HTR-8/SVneo (cell line): ENCODE measurements around the gene COL23A1.
"Not testable (repeated sequence)": the region's sequence is repeated elsewhere in the genome, so short reads cannot be mapped to it uniquely, and the experiment has no call there.

Source experiments
- DNase-seq: peaks from one replicate; pipeline ENCODE4 v3.0.0; 2011; ENCODE audit warnings: low spot score, mixed read lengths; ENCODE audit not compliant: insufficient read length
- FAIRE-seq: peaks from 2 replicates; lab custom pipeline; 2011; peaks lifted over from hg19 to GRCh38; lab: Jason Lieb, UNC

COL23A1 gene

DNA sequence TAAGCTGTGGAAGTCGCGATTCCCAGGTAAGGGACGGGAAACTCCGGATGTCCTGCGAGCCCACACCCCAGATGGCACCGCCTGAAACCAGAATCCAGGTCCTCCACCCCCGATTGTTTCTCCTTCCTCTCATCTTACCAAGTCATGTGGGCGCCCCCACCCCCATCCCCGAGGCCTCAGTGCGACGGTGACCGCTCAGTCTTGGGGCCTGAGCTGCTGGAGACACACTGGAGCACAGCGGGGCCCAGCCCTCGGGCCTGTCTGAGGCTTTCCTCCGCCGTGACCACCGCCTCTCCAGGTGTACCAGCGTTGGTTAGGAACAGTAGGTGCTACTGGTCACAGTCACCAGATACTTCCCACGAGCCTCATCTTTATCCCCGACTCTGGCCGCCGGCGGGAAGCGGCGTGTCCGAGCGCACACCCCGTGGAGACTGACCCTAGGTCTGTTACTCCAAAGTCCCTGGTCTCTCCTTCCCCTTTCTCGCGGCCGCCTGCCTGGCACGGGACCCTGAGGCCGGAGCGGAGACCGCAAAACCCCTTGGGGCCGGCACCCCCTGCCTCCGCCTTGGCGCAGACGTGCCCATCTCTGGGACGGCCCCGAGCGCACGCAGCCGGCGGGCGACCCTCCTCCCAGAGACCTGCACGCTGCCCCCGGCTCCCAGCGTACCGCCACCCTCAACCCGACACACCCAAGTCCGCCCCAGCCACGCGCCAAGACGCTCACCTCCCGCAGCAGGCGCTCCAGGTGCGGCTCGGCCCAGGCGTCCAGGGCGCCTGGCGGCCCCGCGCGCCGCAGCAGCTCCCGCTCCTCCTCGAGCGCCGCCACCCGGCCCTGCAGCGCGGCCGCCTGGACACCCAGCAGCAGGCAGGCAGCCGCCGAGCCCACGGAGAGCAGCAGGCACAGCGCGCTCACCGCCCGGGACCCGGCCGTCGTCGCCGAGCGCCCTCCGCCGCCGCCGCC lies 733 bp downstream of the COL23A1 start:
- FAIRE-seq (no peak), DNase-seq (no peak)

DNA sequence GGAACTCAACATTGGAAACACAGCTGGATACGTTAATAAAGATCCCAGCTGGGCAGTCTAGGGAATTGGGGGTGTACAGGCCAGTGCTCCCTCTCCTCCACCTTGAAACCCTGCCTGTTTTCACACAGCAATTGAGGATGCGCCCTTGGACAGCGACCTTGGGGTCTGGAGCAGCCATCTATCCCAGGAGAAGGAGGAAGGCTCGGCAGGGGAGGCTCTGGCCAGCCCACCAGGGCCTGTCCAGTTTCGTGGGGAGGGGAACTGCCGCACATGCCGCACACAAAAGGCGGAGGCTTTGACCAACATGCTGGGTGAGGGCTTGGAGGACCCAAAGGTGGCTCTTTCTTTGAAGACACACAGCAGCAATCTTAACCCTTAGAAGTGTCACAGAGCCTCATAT lies 1.4 kb downstream of the COL23A1 start:
- no peak for FAIRE-seq
- no peak for DNase-seq

DNA sequence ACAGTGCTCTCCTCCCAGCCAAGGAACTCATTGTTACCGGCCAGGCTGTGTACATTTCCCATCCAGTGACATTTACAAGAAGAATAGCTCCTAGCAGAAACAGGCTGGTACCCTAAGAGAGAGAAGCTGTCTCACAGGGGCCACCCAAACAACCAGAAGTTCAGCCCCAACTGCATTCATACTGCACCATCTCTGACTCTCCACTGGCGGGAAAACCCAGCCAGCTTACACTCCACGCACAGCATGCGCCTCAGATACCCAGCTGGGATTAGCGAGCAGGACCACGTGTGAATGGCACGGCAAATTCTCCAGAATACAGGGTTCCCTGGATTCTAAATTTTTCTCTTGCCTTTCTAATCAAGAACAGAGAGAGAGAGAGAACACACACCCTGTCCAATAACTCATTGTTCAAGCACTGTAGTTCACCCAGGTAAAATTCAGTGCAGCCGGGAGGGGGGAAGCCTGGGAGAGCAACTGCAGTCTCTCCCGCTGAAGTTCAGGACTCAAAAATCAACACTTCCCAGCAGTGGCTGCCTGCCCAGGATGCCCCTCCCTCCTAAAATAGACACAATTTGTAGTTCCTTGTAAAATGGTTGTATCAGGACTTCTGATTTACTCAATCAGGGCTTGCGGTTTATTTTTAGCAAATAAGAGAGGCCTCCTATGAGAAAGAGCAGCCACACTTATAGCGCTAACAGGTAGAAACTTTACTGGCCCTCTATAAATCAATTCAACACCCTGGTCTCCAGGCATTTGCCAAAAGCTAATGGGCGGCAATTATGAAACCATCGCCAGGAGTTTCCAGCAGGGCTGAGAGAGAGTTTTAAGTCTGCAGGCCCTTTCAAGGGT lies 2.2 kb downstream of the COL23A1 start:
- FAIRE-seq: no peak
- DNase-seq: no peak

DNA sequence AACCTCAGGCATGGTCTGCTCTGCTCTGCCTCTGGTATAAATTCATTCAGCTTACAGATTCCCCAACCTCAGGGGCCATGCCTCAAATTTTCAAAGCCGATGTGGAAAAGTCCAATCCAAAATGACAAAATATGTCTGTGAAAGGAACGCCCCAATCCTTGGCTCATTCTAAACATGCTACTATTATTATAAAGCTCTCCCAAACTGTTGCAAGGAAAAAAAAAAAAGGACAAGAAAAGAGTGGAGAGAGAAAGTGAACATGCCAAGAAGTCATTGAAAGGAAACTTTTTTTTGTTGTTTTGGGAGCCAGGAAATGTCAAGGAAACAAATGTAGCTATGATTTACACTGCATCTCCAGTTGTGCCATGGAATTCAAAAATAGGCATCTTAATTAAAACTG lies 3.8 kb downstream of the COL23A1 start:
- no peak for FAIRE-seq
- no peak for DNase-seq

DNA sequence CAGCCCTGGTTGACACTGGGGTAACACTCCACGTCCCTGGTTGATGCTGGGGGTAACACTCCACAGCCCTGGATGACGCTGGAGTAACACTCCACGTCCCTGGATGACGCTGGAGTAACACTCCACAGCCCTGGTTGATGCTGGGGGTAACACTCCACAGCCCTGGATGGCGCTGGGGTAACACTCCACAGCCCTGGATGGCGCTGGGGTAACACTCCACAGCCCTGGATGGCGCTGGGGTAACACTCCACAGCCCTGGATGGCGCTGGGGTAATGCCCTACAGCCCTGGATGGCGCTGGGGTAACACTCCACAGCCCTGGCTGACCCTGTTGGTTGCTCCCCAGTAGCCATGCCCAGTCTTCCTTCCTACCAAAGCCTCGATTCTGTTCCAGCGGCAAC lies 4.8 kb downstream of the COL23A1 start:
- not testable (repeated sequence) for DNase-seq
- FAIRE-seq: peak; percentile 100

DNA sequence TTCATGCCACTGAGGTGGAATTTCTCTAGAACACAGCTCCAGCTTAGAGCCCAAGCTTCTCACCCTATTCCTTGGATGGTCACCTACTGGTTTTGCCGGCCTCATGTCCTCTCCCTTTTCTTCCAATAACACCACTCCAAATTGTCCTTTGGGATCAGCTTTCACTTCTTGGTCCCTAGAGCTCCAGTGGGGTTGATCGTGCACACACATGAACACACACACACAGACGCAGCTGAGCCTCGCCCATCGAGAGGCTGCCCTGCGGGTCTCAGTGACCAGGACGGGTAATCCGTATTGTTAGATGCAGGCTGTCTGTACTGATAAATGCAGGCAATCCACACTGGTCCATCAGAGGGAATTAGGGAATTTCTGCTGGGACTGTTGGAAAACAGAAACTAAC lies 6.9 kb downstream of the COL23A1 start:
- FAIRE-seq (no peak), DNase-seq (no peak)

DNA sequence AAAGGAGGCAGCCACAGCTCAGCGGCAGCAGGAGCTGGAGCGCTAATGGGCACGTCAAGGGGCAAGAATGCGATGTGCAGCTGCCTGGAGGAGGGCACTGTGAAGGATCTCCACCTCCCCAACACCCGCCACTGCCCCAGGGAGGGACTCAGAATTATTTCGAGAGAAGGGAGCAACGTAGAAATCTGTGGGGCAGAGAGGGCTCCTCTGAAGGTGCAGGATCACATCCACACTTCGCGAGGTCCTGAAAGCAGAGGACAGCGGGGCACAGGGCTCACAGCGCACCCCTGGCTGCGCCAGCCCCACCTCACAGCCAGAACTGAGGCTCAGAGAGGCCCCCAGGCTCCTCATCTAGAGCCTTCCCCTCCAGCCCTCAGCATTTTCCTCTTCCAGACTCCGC lies 7.9 kb downstream of the COL23A1 start:
- FAIRE-seq (no peak), DNase-seq (no peak)

DNA sequence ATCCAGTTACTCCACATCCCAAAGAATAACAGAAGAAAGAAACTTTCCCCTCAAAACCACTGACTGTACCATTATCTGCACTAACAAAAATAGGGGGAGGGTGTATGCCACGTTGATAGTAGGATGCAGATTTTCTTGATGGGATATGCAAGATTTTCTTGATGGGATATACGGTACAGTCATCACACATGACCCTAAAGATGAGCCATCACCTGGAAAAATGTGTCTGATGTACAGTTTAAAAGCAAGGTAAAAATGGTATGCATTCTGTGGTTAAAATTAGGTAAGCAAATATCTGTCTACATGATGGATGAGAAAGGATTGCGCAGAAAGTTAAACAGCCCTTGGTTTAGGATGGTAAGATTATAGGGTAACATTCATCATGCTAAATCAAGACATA lies 8.6 kb downstream of the COL23A1 start:
- FAIRE-seq (no peak), DNase-seq (no peak)

DNA sequence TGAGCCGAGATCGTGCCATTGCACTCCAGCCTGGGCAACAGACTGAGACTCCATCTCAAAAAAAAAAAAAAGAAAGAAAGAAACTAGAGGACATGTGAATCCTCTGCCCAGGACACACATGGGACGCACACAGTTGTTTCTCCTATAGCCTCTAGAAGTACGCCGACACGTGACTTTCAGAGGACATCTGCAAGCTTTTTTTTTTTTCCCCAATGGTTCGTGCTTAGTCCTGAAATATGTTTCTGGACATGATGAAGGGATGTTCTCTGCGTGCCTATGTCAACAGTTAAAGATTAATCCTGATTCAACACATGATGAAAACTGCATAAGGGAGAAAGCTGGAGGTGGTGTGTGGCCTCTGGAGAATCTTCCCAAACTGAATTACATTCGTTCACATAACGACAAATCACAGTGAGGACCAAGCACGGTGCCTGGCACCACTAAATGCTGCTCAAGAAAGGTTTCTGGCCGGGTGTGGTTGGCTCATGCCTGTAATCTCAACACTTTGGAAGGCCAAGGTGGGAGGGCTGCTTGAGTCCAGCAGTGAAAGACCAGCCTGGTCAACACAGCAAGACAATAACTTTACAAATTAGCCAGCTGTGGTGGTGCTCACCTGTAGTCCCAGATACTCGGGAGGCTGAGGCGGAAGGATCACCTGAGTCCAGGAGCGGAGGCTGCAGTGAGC lies 9.8 kb downstream of the COL23A1 start:
- DNase-seq: no peak
- no peak for FAIRE-seq

DNA sequence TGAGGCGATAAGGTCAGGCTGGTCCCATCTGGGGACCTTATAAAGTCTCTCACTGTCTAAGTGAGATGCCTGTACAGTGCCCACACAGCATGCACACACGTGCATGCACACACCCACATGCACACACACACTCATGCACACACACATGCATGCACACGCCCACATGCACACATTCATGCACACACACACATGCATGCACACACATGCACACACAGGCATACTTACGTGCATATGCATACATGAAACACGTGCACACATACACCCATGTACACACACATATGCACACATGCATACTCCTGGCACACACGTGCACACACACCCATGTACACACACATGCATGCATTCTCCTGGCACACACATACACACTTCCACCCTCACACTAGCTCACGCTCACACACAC lies 12.2 kb downstream of the COL23A1 start:
- DNase-seq (no peak), FAIRE-seq (peak; percentile 93)

DNA sequence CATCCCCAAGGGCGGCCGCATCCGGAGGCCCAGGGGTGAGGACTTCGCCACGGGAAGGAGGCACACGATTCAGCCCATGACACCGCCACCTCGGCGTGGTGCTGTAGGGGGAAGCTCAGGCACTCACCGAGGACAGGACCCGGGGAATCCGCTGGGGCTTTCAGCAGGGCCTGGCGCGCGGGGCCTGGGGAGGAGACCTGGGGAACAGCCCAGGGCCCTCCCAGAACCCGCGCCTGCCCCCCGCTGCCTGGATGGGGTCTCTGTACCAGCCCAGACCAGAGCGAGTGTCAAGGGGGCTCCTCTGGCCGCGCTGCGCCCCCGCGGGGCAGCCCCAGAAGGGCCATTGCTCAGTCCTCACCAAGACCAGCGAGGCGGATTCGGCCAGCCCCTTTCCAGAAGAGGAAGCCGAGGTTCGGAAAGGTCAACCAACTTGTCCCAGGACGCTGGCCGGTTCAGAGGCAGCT lies 12.8 kb downstream of the COL23A1 start:
- no peak for DNase-seq
- FAIRE-seq: no peak

DNA sequence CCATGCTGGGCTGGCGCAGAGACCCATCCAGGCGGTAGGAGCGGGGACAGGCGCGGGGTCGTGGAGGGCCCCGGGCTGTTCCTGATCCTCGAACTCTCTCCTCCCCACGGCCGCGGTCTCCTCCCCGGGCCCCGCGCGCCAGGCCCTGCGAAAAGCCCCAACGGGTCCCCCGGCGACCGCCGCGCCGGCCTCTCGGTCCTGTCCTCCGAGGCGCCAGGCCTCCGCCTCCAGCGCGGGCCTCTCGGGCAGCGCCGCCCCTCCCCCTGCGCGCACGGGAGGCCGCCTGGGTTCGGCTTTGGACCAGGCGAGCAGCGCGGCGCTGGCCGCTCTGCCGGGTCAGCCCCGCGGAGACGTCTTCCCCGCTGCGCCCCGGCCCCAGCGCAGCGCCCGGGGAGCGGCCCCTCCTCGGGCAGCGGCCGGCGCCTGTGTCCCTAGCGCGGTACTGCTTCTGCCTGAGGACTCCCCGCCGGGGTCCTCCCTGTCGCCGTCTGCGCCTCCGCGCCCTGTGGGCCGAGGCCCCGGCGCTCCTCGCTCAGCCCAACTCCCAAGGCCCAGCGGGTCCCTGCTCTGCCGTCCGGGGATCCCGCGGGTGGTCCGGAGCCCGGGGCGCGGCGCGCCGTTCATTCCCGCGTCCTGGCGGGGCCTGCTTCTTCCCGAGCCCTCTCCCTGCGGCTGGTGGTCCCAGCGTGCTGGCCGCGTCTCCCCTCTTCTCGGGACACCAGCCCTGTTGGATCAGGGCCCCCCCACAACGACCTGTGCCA lies 13.4 kb downstream of the COL23A1 start:
- no peak for DNase-seq

DNA sequence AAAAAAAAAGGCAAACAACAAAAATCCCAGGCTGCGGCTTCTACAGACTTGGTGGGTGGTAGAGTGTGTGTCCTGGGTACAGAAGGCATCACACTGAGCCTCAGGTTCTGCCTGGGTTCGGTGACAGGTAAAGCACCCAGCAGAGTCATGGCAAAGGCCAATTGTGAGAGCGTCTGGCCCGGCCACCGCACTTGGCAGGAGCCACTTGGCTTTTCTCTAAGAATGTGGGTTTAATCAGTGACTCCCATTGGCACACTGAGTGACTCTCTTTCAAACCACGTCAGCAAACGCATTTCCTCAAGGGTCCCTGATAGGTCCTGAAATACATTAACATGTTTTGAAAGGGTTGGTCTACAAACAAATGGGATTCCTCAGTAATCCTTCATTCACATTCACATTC lies 17.0 kb downstream of the COL23A1 start:
- no peak for FAIRE-seq
- DNase-seq: no peak

More for the DNA sequence above, 13.4 kb downstream of the COL23A1 start:
- no peak for FAIRE-seq

DNA sequence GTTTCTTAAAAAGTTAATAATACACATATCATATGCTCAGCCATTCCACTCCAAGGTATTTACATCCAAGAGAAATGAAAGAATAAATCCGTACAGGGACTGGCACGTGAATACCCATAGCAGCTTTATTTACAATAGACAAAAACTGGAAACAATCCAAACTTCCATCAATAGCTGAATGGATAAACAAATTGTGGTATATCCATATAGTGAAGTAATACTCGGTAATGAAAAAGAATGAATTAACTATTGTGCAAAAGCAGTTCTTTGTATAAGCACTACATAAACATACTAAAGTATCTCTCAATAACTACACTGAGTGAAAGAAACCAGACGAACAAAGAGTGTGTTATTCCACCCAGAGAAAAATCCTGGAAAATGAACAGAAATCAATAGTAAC lies 17.6 kb downstream of the COL23A1 start:
- DNase-seq (no peak), FAIRE-seq (no peak)

DNA sequence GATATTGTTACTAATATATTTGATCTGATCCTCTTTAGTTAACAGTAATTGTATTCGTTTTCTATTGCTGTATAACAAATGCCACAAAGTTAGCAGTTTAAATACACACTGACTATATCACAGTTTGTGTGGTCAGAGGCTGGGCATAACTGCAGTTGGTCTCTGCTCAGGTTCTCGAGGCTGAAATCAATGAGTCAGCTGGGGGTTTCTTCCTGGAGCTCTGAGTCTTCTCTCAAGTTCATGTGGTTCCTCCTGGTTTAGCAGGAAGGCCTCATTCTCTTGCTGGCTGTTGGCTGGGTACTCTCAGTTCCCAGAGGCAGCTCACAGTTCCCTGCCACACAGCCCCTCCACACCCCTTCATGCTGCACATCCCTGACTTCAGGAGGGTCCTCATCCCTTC lies 20.7 kb downstream of the COL23A1 start:
- FAIRE-seq (no peak), DNase-seq (no peak)

DNA sequence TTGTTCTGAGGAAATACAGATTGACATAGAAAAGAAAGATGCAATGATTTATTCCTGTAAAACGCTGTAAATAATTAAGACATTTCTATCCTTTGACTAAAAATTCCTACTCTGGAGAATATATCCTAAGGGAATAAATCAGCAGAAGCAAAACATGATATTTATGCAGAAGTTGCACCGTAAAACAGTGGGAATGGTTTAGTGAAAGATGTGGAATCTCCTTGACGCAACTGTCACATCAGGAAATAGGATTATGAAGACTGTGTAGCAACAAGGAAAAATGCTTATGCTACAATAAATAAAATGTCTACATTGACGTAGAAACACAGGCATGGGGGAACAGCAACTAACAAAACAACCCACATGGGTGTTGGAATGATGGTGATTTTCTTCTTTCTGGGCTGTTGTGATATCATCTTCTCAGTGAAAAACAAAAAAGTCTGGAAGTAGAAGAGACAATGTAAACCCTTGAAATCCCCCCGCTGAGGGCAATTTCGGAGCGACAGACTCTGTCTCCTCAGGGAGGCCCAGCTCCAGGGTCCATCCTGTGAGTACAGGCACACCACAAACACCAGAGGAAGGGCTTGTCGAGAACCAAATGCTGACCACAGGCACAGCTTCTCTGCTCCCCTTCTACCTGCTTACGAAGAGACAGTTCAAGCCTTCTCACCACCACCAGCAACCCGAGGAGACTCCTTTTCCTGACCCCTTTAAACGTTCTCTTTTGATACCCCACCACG lies 25.2 kb downstream of the COL23A1 start:
- DNase-seq (no peak), FAIRE-seq (no peak)

DNA sequence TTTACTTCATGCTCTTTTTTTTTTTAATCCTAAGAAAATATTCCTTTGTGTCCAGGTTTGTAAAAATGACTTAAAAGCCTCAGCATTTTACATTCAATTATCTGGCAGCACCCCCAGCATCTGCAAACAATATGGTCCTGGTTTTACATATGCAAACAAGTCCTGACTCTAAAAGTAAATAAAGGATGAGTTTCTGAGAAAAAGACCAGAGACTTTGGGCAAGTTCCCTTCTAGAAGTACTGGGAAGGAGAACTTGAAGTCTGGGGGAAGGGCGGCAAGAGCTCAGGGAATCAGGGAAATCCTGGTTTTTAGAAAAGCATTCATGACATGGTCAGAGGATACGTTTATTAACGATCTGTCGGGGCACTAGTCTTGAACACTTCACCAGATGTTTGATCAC lies 25.8 kb downstream of the COL23A1 start:
- FAIRE-seq: no peak
- DNase-seq: no peak

DNA sequence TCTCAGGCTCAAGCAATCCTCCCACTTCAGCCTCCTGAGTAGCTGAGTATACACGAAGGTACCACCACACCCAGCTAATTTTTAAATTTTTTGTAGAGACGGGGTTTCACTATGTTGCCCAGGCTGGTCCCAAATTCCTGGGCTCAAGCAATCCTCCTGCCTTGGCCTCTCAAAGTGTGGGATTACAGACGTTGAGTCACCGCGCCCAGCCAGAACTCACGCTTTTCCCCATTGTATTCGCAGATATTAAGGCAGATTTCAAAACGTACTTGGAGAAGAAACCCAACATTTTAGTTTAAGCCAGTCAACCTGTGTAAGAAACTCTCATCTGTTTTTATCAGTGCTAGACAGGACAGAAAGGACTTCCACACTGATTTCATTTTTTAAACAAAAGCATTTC lies 26.6 kb downstream of the COL23A1 start:
- no peak for DNase-seq
- FAIRE-seq: no peak

DNA sequence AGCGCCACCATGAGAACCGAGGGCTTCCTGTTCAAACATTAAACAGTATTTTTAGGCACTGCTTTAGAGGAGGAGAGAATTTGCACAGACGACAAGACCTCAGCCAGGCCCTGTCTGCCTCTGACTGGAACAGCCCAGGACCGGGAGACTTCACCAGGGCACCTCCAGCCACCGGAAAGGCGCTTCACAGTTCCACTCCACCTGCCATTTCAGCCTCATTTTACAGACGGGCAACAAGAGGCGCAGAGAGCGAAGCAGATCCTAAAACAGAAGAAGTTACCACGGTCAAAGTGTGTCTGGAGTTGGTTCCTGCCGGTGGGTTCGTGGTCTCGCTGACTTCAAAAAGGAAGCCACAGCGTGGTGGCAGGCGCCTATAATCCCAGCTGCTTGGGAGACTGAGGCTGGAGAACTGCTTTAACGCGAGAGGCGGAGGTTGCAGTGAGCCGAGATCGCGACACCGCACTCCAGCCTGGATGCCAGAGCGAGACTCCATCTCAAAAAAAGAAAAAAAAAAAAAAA lies 28.4 kb downstream of the COL23A1 start:
- FAIRE-seq: no peak
- no peak for DNase-seq
